ENCODE results near the gene VCP.
A peak's percentile ranks its signal among the peaks of the same experiment; 100 is the strongest.

VCP gene

GRCh38 chr9:35115680-35116538 is 43.5 kb upstream of the VCP start, which contains the start of gene ATOSB:
ATOSB (minus strand) TSS chr9:35115862; CDS start chr9:35108274, 7,588 bp downstream.
- no peaks in the 10 kb centered on the region for H4K20me1 ChIP-seq (ENCODE audit: low read depth, low read length)
- no peaks in the 10 kb centered on the region for H3K36me3 ChIP-seq (ENCODE audit: low read length)
- peak within 1 kb of the TSS; percentile 87 for H2AFZ ChIP-seq (ENCODE audit: low read depth, low read length, severe bottlenecking)
- no peaks in the 10 kb centered on the region for H3K9me3 ChIP-seq (ENCODE audit: insufficient read depth, low read length)
- H3K79me2 ChIP-seq (ENCODE audit: insufficient read depth, low read length): no peaks in the 10 kb centered on the region
- peak within 1 kb of the TSS; percentile 66 for H3K4me3 ChIP-seq (ENCODE audit: insufficient read depth, low read length, poor library complexity, severe bottlenecking)
- H3K9ac ChIP-seq (ENCODE audit: low read length): peak within 1 kb of the TSS; percentile 58
- peak within 1 kb of the TSS; percentile 65 for H3K27ac ChIP-seq (ENCODE audit: low read depth, low read length)
- H3F3A ChIP-seq (ENCODE audit: insufficient read depth): peaks cover 11% of the 10 kb centered on the region
- peak within 1 kb of the TSS; percentile 96 for H3K4me2 ChIP-seq (ENCODE audit: low read depth, low read length, poor library complexity, severe bottlenecking)
- no peaks in the 10 kb centered on the region for H3K27me3 ChIP-seq (ENCODE audit: low read length)
- TF ChIP-seq, protein P1, sequence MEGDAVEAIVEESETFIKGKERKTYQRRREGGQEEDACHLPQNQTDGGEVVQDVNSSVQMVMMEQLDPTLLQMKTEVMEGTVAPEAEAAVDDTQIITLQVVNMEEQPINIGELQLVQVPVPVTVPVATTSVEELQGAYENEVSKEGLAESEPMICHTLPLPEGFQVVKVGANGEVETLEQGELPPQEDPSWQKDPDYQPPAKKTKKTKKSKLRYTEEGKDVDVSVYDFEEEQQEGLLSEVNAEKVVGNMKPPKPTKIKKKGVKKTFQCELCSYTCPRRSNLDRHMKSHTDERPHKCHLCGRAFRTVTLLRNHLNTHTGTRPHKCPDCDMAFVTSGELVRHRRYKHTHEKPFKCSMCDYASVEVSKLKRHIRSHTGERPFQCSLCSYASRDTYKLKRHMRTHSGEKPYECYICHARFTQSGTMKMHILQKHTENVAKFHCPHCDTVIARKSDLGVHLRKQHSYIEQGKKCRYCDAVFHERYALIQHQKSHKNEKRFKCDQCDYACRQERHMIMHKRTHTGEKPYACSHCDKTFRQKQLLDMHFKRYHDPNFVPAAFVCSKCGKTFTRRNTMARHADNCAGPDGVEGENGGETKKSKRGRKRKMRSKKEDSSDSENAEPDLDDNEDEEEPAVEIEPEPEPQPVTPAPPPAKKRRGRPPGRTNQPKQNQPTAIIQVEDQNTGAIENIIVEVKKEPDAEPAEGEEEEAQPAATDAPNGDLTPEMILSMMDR (IDR thresholded peaks at IDR 0.05; ENCODE audit: insufficient read depth, low read length, poor library complexity, severe bottlenecking): no peak
- no peak for TF ChIP-seq EZH2phosphoT487 (conservative IDR thresholded peaks at IDR 0.05; ENCODE audit: low read length)
- H3K9me2 ChIP-seq (replicated peaks; ENCODE audit: insufficient read depth, low read length): no peaks in the 10 kb centered on the region

DNA sequence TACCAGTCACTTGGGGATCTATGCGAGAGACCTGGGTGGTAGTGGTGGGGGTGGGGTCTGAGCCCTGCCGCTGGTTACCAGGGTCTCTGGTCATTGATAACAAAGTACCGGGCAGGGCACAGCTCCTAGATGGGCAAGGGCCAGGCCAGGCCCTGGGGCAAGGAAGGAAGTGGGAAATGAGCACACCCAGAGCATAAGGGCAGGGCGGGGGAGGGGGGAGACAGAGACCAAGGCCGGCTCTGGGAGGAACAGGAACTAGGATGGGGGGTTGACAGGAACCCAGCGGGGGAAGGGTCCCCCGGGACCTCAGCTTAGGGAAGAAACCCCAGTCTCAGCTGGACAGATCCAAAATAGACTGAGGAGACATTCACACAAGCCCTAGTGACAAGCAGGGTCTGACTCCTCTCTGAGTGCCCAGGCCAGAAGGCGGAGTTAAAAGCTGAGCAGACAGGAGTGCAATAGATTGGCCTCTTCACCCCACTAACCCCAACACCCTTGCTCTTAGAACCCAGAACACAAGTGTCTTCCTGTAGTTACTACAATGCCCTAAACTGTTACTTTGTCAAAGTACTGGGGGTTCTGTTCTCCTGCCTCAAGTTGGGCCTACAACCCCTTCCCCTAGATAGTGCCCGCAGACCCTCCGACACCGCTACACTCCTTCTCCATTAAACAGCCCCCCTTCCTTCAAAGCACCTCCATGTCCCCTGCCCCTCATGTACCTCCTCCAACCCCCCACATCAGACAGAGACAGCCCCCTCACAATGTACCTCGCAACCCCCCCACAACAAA is 42.6 kb upstream of the VCP start:
- Histone ChIP-seq H3K27ac (ENCODE audit: low read depth, low read length) (peak overlapping the region; percentile 65; the same call in 1 of the 2 replicates), H3K27me3 (ENCODE audit: low read length) (no peaks in the 10 kb centered on the region), H4K20me1 (ENCODE audit: low read depth, low read length) (no peaks in the 10 kb centered on the region), H3K36me3 (ENCODE audit: low read length) (no peaks in the 10 kb centered on the region), H3K79me2 (ENCODE audit: insufficient read depth, low read length) (no peaks in the 10 kb centered on the region), H3K4me3 (ENCODE audit: insufficient read depth, low read length, poor library complexity, severe bottlenecking) (peak overlapping the region; percentile 66), H3K9ac (ENCODE audit: low read length) (peak overlapping the region; percentile 58), H3K9me2 (replicated peaks; ENCODE audit: insufficient read depth, low read length) (no peaks in the 10 kb centered on the region), H3F3A (ENCODE audit: insufficient read depth) (peaks cover 11% of the 10 kb centered on the region), H2AFZ (ENCODE audit: low read depth, low read length, severe bottlenecking) (peak overlapping the region; percentile 87), H3K4me2 (ENCODE audit: low read depth, low read length, poor library complexity, severe bottlenecking) (peak overlapping the region; percentile 96), H3K9me3 (ENCODE audit: insufficient read depth, low read length) (no peaks in the 10 kb centered on the region)
- no peak for TF ChIP-seq EZH2phosphoT487 (conservative IDR thresholded peaks at IDR 0.05; ENCODE audit: low read length)
- TF ChIP-seq, protein P1 (IDR thresholded peaks at IDR 0.05; ENCODE audit: insufficient read depth, low read length, poor library complexity, severe bottlenecking): no peak

DNA sequence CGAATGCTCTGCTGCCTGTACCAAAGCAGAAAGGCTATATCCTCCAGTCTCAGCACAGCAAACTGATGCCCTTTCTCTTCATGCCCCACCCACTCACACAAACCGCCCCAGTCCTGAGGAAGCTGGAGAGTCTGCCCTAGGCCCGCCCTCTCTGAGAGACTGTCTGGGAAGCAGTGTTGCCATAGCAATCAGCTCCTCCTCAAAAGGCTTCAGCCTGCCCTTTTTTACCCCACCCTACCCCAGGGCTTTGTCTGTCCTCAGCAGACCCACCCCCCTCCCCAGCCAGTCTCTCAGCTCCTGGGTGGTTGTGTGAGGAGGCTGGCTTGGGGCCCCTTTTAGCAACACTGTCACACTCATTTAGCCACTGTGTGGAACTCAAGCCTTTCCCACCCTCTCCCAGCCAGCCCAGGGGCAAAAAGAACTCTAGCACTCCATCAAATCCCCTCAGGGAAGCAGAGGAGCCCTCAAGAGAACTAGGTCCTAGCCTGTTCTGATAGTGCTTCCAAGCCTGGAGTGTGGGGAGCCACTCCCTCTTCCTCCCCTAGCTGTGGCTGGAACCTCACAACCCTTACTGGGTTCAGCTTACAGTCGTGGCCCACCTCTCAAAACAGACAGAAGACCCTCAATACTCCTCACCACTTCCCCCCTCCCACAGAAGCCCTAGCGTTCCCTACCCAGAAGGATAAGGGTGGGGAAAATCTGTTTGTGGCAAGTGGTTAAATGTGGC is 41.9 kb upstream of the VCP start:
- no peaks in the 10 kb centered on the region for H3K9me2 ChIP-seq (replicated peaks; ENCODE audit: insufficient read depth, low read length)
- peak overlapping the region; percentile 58 for H3K9ac ChIP-seq (ENCODE audit: low read length)
- H3K4me2 ChIP-seq (ENCODE audit: low read depth, low read length, poor library complexity, severe bottlenecking): peak overlapping the region; percentile 96
- H2AFZ ChIP-seq (ENCODE audit: low read depth, low read length, severe bottlenecking): peak overlapping the region; percentile 87
- peak overlapping the region; percentile 66 for H3K4me3 ChIP-seq (ENCODE audit: insufficient read depth, low read length, poor library complexity, severe bottlenecking)
- no peaks in the 10 kb centered on the region for H3K27me3 ChIP-seq (ENCODE audit: low read length)
- peaks cover 11% of the 10 kb centered on the region for H3F3A ChIP-seq (ENCODE audit: insufficient read depth)
- no peaks in the 10 kb centered on the region for H3K9me3 ChIP-seq (ENCODE audit: insufficient read depth, low read length)
- no peaks in the 10 kb centered on the region for H4K20me1 ChIP-seq (ENCODE audit: low read depth, low read length)
- no peaks in the 10 kb centered on the region for H3K36me3 ChIP-seq (ENCODE audit: low read length)
- 0 out of 2 replicates have a peak overlapping the region, but pooled peaks have one; percentile 18 for H3K27ac ChIP-seq (ENCODE audit: low read depth, low read length)
- TF ChIP-seq, protein P1 (IDR thresholded peaks at IDR 0.05; ENCODE audit: insufficient read depth, low read length, poor library complexity, severe bottlenecking): no peak
- no peak for TF ChIP-seq EZH2phosphoT487 (conservative IDR thresholded peaks at IDR 0.05; ENCODE audit: low read length)
- H3K79me2 ChIP-seq (ENCODE audit: insufficient read depth, low read length): no peaks in the 10 kb centered on the region
